GM19351 (cell line): Measurements from ENCODE around the gene FAT1.
"Not testable (repeated sequence)": the region's sequence is repeated elsewhere in the genome, so short reads cannot be mapped to it uniquely, and the experiment has no call there.

Experiments used
- ATAC-seq: cut with Tn5 transposase; IDR thresholded peaks from one replicate; pipeline ENCODE4 v1.9.1; 2021; ENCODE audit warnings: mild to moderate bottlenecking, moderate library complexity; ENCODE audit not compliant: unreplicated experiment

The FAT1 gene

DNA sequence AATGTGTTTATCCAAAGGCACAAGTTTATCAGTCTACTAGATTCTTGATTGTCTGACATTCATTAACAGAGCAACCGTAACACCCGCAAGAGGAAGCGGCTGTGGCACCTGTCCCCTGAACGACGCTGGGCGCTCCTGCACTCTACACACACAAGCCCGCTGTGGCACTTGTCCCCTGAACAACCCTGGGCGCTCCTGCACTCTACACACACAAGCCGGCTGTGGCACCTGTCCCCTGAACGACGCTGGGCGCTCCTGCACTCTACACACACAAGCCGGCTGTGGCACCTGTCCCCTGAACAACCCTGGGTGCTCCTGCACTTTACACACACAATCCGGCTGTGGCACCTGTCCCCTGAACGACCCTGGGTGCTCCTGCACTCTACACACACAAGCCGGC, 64.2 kb downstream of the FAT1 start:
- not testable (repeated sequence) for ATAC-seq

DNA sequence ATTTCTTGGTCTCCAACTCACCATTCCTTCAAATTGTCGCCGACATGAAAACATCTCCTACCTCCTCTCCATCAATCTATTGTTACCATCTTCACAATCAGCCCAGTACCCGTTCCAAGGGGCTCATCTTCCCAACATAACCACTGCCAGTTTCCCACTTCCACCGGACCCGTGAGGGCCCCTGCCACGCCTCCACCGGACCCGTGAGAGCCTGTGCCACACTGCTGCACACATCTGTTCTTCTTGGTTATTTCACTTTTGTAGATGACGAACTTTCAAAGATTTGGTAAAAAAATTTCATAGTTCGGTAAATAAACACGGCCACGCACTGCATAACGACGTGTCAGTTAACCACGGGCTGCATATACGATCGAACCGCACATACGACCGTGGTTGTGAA, 65.0 kb downstream of the FAT1 start:
- ATAC-seq = no peak

DNA sequence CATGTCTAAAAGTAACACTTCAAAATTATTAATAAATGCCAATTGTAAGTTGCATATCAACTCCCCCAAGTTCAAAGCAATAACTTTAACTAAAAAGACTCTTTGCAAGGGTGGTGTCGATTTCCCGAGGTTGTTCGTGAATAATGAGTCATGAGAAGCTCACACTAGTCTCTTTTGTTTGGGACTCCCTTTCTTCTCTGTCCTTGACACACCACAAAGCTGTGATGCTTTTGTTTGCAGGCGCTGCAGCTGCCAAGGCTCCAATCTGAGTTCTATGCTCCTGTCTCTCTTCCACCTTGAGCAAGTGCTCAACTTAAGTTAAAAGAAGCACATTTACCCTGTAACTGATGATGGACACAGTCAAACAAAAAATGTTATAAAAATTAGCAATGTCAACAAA, 65.9 kb downstream of the FAT1 start:
- no peak for ATAC-seq

DNA sequence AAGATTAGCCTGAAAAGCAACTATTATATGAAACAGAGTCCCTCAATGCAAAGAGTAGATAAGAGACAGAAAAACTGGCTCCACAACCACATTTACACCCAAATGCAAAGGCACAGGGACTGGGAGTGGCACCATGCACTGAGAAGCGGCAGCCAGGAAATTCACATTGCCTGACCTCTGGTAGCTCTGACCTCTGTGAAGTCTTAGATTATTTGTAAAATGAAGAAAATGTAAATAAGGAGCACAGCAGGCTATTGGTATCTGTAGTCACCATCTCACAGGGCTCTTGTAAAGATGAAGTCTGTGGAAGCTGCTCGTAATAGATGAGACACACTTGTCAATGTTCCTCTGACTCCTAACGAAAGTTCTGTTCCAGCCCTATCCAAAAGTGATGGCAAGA, 69.7 kb downstream of the FAT1 start:
- no peak for ATAC-seq

DNA sequence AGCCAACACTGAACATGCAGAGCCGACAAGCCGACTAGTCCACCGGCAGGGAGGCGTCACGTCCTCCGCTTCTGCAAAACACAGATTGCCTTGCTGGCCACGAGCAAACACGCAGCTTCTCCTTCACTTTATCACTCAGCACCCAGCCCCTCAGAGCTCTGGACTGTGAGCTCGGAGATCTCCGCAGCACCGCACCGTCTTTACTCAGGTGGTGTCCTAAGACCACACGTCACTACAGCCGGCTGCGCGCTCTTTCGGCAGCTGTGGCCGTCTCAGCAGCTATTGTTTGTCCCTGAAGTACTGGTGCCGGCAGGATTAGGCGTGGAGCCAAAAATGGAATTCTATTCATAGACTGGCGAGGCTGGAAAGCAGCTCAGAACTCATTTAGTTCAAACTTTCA, 72.0 kb downstream of the FAT1 start:
- no peak for ATAC-seq

DNA sequence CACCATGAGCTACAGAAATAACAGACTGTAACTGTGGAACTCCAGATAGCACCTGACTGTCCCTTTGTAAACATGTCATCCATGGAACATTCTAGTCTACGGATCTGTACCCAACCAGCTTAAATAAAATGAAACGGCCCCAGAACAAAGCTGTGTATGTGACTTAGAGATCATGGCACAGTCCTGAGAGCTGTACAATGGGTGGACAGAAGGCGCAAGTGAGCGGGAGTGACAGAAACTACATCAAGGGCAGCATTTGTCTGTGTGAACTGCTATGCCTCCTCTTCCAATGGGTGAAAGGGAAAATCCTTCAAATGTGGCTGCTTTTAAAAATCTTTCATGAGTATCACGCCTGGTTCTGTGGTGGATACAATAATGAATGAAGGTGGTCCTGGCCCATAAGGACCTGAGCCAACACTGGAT, 72.5 kb downstream of the FAT1 start:
- no peak for ATAC-seq

DNA sequence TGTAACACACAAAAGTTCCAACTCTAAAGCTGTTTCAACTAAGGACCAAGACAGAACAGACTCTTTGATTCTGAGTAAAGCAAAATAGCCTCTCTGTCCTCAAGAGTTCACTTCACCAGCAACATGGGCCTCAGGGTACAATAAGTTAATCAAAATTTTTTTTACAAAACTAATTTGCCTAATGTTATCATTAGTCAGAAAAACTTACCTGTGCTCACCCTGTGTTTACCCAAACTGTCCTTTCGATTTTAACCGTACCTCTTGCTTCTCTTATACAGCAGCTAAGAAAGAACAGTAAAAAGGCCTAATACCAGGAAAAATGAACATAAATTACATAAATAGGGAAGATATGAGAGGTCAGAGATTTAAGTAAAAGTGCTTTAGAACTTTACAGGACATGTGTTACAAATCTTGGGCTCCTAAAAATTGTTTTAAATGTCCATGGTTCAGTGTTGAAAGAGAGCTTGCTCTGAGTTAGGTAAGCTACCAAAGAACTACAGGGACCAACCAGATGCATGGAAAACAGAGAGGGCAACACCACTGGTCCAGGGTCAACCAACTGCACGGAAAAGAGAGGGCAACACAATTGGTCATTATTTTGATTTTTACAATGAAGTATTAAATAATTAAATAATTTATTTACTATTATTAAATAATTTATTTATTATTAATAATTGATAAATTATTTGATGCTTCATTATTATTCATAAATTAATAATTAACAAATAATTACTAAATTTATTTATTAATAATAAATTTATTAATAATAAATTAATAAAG, 73.1 kb downstream of the FAT1 start:
- ATAC-seq = no peak

DNA sequence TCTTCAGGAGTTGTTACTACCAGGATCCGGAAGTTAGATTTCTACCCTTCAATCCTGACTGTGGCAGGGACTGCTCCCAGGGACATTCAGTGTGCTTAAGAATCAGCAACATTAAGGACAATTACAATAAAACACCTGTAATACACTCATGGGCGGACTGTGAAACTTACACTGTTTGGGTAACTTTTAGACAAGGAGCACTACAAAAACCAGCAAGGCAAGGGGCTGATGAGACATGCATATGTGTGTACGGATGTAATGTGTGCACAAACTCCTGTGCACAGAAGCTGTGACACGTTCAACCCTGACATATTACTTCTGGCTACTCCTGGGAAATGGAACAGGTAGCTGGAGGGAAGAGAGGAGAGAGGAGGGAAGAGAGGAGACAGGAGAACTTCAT, 75.8 kb downstream of the FAT1 start:
- ATAC-seq = no peak

DNA sequence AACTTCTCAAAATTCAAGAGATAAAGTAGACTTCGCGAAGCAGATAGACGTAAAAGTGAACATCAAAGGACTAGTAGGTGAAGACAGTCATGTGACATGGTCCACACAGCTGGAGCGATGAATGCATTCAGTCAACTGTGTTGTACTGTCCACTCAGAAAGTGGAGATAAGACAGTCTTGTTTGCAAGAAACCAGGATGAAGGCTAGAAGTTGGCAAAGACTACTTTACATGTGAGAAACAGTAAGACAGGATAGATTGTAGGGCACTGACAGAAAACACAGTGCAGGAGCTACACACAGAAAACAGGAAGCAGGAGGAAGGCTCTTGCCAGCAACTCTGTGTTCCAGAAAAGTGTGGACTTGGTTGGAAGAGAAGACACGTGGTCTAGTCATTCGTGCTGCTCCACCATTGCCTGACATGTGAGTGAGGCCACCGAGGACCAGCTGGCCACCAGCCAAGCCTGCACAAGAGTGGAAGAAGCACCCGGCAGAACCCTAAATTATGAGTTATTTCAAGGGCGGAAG, 78.9 kb downstream of the FAT1 start:
- ATAC-seq = no peak

DNA sequence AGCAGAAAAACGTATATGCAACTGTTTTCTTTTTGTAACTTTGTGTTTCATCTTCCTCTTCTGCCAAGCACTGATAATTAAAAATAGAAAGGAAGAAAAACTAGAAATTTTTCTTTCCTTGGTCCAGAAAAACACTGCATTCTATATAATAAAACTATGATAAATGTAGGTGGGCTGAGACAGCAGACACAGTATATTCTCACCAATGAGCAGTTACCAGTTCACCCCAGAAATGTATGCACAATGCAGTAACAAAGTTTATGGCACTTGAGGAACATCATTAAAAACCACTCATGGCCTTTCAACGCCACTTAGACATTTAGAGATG, 79.4 kb downstream of the FAT1 start:
- no peak for ATAC-seq

DNA sequence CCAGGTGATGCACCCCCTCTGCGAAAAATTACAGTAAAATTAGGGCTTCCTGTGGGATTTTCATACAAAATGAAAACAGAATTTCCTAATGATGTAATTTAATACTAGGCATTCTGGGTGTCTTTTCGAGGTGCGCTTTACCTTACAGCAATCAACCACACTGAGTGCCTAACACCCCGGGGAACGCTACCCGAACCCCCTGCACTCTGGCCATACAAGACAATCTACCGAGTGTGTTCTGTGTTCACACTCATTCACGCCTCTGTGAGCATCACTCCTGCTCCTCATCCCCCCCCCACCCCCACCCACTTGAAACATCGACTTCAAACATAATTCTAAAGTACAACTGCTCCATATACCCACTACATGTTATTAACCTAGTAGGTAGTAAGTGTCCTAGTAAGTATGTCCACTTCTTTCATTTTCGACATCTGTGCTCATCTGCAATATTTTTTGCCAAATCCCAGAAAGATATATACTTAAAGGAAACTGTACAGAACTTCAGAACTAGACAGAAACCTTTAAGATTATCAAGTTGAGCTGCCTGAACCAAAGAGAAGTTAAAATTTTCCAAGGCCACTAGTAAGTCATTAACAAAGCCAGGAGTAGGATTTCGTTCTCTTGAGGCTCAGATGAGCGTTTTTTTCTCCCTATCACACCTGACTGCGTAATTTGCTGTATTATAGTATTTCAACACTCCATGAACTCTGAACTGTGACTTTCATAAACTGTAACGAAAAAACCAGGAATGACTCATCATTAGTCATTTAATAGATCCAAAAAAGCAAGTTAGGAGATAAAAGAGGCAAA, 80.0 kb downstream of the FAT1 start:
- no peak for ATAC-seq

DNA sequence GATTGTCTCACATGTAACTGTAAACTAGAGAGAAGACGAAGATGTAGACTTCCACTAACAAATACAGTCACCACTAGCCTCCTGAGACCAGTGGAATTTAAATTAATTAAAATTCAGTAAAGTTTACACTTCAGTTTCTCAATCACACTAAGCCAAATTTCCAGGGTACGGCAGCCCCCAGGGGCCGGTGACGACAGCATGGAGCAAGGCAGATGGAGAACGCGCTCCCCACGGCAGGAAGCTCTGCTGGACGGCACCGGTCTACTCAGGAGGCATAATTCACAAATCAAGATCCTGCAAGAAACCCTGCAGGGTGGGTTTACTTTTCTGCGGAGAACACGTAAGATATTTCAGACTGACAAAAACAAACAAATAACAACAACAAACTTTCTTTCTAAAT, 80.7 kb downstream of the FAT1 start:
- ATAC-seq = no peak

DNA sequence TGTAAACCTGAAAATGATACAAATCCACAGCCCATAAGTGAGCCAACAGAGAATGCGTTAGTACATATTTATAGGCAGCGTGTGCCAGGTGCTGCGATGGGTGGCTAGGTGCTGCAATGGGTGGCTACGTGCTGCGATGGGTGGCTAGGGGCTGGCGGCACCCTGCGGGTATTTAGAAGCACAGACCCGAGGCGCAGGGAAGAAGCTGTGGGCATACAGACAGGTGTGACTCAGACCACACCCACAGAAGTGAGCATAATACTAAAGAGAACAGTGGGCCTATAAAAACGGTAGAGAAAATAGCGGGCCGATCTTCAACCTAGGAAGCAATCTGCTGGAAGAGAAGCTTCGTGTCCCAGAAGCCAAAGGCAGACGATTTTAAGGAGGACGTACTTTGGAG, 81.1 kb downstream of the FAT1 start:
- ATAC-seq = no peak

DNA sequence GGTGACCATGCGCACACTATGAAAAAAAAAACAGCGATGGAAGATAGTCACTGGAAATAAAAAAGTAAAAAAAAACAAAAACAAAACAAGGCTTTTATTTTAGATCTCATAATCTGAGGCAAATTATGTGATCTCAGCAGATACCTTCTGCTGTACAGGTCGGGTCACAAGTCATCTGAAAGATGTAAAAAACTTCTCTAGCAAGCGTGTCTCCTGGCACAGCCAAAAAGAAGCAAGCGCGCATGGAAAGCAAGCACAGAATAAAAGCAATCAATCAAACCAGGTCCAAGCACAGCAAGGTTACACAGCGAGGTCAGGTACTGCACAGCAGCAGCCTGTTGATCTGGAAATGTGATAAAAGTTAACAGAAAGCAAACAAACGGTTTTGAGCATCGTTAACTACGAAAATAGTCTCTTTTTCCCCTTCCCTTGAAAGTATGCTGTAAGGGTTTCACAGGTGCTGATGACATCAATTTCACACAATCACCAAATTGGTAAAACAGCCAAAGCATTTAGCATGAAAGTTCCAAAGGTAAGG, 89.0 kb downstream of the FAT1 start:
- ATAC-seq = no peak

DNA sequence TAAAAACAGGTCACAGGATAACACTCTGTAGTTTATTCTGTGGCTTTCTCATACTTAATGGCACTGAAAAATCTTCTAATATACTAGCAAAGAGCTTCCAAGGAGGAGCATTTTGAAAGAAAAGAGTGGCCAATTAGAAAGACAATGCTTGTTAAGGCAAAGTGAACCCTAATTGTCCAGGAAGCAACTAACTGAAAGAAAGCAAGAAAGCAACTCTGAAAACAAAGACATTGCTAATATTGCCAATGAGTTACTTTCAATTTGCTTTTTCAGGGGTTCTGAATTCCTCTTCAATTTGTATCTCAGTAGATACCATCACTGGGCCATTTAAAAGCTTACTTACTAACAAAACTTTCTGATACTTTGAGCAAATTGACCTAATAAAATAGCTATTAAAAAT, 89.8 kb downstream of the FAT1 start:
- no peak for ATAC-seq

DNA sequence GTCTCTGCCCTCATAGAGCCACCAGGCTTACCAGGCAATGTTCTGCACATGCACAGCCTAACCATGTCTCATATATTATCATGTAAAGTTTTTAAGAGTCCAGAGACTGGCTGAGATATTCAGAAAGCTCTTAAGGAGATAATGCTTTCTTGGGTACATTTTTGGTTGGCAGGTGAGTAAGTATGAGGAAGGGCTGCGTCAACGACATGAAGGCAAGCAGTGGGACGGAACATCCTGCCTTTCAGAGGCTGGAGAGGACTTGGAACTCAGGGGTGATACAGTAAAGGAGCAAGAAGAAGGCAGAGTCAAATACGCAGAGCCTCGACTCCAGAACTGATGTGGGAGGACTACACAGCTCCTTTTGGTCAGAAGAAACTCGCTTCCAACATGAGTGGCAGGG, 93.5 kb downstream of the FAT1 start:
- no peak for ATAC-seq

DNA sequence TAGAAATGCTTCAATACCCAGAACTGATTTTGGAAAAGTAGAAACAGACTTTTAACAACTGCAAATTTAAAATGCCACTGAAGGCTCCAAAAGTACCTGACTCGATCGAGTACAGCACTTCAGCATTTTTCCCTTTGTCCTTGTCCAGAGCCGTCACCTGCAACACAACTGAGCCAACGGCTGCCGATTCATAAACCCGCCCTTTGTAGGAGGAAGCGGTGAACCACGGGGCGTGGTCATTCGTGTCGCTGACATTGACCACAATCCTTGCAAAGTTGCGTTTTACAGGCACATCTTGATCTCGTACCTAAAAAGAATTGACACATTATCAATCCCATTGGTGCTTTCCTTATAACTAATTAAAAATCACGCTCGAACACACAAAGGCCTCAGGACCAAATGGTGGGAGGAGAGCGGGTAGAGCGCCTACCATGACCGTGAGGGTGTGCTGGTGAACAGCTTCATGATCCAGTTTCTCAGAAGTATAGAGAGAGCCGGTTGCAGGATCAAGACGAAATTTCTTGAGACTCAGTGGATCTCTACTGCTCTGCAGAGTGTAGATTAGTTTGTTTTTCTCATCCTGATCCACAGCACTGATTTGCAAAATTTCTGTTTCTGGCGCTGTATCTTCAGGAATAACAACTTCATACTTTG, 95.5 kb downstream of the FAT1 start:
- no peak for ATAC-seq

DNA sequence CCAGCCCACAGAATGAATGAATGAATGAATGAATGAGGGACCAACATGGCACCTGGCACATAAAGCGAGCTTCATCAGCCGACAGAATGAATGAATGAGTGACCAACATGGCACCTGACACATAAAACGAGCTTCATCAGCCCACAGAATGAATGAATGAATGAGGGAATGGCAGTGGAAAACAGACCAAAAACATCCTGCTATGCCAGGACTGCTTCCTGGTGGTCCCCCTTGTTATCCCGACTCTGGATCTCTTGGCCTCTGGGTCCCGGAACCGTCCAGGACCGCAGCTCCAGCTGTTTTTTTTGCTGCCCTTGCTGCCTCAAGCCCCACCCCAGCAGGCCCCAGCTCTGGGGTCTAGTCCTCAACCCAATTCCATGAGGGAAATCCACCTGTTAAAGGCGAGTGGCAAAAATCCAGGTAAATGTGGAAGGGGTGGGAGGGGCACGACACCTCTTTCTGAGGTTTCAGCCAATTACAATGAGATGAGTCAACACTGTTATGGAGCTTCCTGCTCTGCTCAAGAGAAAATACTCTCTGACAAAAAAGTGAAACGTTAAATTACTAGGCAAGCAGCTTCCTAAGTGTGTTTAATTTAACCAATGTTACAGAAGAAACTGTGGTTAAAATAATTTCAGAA, 96.3 kb downstream of the FAT1 start:
- ATAC-seq = no peak

DNA sequence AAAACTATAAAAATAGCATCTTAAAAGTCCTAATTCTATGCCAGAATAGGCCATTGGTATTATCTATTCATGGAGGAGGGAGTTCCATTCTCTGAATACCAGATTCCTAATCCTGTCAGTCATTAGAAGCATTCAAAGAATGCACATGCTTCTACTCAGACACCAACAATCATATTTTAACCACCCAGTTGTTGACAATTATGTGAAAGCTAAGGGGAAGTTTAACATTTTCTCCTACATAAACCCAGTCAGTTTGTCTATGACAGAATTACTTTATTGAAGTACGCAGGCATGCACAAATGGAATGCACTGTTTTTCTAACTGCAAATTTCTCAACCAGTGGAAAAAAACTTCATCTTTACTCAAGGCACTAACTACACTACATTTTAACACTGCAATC, 98.7 kb downstream of the FAT1 start:
- ATAC-seq = no peak

DNA sequence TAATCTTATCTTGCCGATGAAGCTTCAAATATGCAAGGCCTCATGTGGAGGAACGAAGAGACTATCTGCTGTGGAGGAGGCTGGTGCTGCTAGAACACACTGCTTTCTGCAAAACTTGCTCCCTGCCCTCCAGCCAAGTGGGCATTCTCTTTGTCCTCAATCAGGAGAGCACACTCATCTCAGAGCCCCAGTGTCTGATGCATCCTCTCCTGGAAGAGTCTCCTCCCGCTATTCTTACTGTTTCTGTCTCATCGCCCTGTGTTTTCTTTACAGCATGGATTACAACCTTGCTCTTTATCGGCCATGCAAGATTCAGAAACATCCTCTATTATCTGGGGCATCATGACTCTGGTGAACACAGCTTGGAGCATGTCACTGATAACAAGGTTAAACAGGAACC, 100.1 kb downstream of the FAT1 start:
- ATAC-seq = no peak
